ENCODE results near the gene CYB561A3. TPM values are rescaled to one million over a fixed set of nuclear protein-coding genes. Genes with fewer than 3 reads are reported as not detected.
"Not testable (repeated sequence)": the region's sequence is repeated elsewhere in the genome, so short reads cannot be mapped to it uniquely, and the experiment has no call there.

Gene CYB561A3
- total RNA-seq, result 59.0 TPM

- DNase-seq (ENCODE audit: low read depth in 2 of 3, low spot score in 2 of 3), result peak; percentile 69 to 95 (median 91)
Measured at GRCh38 chr11:61361741-61362541, at the start of gene CYB561A3, which contains the start of gene TMEM138. Gene CYB561A3 (minus strand): TSS chr11:61361882. CDS start chr11:61356713, 5,169 bp downstream. Gene TMEM138 (plus strand): TSS chr11:61362374. CDS start chr11:61364391, 2,017 bp downstream.

GRCh38 chr11:61406991-61407728, 45.5 kb upstream of the CYB561A3 start:
- DNase-seq (ENCODE audit: low read depth in 2 of 3, low spot score in 2 of 3), result no peak

- DNase-seq (ENCODE audit: low read depth in 2 of 3, low spot score in 2 of 3), result no peak
Measured at GRCh38 chr11:61406067-61406466, 44.4 kb upstream of the CYB561A3 start.

- no peak for DNase-seq (ENCODE audit: low read depth in 2 of 3, low spot score in 2 of 3)
Measured at GRCh38 chr11:61404641-61405040, 43.0 kb upstream of the CYB561A3 start.

GRCh38 chr11:61404103-61404502, 42.4 kb upstream of the CYB561A3 start:
- no peak for DNase-seq (ENCODE audit: low read depth in 2 of 3, low spot score in 2 of 3)

GRCh38 chr11:61403658-61404057, 42.0 kb upstream of the CYB561A3 start:
- no peak for DNase-seq (ENCODE audit: low read depth in 2 of 3, low spot score in 2 of 3)

GRCh38 chr11:61401573-61401972, 39.9 kb upstream of the CYB561A3 start:
- no peak for DNase-seq (ENCODE audit: low read depth in 2 of 3, low spot score in 2 of 3)

- DNase-seq (ENCODE audit: low read depth in 2 of 3, low spot score in 2 of 3), result no peak
Measured at GRCh38 chr11:61401173-61401572, 39.5 kb upstream of the CYB561A3 start.

GRCh38 chr11:61392981-61393595, 31.4 kb upstream of the CYB561A3 start:
- DNase-seq (ENCODE audit: low read depth in 2 of 3, low spot score in 2 of 3), result peak in 2 of 3 donors; percentile 49 to 61

GRCh38 chr11:61390161-61390560, 28.5 kb upstream of the CYB561A3 start:
- no peak for DNase-seq (ENCODE audit: low read depth in 2 of 3, low spot score in 2 of 3)

GRCh38 chr11:61384271-61385242, 22.9 kb upstream of the CYB561A3 start:
- DNase-seq (ENCODE audit: low read depth in 2 of 3, low spot score in 2 of 3), result no peak

- DNase-seq (ENCODE audit: low read depth in 2 of 3, low spot score in 2 of 3), result not testable (repeated sequence)
Measured at GRCh38 chr11:61383859-61384258, 22.2 kb upstream of the CYB561A3 start.

- no peak for DNase-seq (ENCODE audit: low read depth in 2 of 3, low spot score in 2 of 3)
Measured at GRCh38 chr11:61380884-61381283, 19.2 kb upstream of the CYB561A3 start.

GRCh38 chr11:61378713-61379313, 17.1 kb upstream of the CYB561A3 start:
- DNase-seq (ENCODE audit: low read depth in 2 of 3, low spot score in 2 of 3), result no peak

- DNase-seq (ENCODE audit: low read depth in 2 of 3, low spot score in 2 of 3), result no peak
Measured at GRCh38 chr11:61377461-61378160, 15.9 kb upstream of the CYB561A3 start.

- no peak for DNase-seq (ENCODE audit: low read depth in 2 of 3, low spot score in 2 of 3)
Measured at GRCh38 chr11:61375761-61376108, 14.1 kb upstream of the CYB561A3 start.

- no peak for DNase-seq (ENCODE audit: low read depth in 2 of 3, low spot score in 2 of 3)
Measured at GRCh38 chr11:61372659-61373420, 11.2 kb upstream of the CYB561A3 start.

GRCh38 chr11:61370349-61371005, 8.8 kb upstream of the CYB561A3 start:
- no peak for DNase-seq (ENCODE audit: low read depth in 2 of 3, low spot score in 2 of 3)

All from hematopoietic multipotent progenitor cell (in vitro differentiated cells).